ENCODE results near the gene DISP2.

DISP2 gene

GRCh38 chr15:40418126-40418525 lies 60.1 kb downstream of the DISP2 start:
- DNase-seq = no peak

GRCh38 chr15:40420071-40420713 lies 62.2 kb downstream of the DISP2 start:
- no peak for DNase-seq

- DNase-seq = peak in 2 of 58 donors; percentile 7 to 27
Measured at GRCh38 chr15:40420793-40421192, 62.8 kb downstream of the DISP2 start.

- peak in 54 of 58 donors; percentile 27 to 83 (median 60) for DNase-seq
Measured at GRCh38 chr15:40421246-40422157, 63.5 kb downstream of the DISP2 start.

- DNase-seq = no peak
Measured at GRCh38 chr15:40424483-40425115, 66.6 kb downstream of the DISP2 start.

- DNase-seq = no peak
Measured at GRCh38 chr15:40425681-40426080, 67.7 kb downstream of the DISP2 start.

- no peak for DNase-seq
Measured at GRCh38 chr15:40427188-40427587, 69.2 kb downstream of the DISP2 start.

GRCh38 chr15:40428185-40428584 lies 70.2 kb downstream of the DISP2 start:
- DNase-seq = no peak

All from anterior cingulate cortex (tissue), 58 donors.